NCI-H146 (cell line): ENCODE data around the gene MINDY4.

Experiments used
- DNase-seq: peaks from one replicate; lab custom pipeline; 2025; lab: John Stamatoyannopoulos, UW

Gene MINDY4

GRCh38 chr7:30916767-30917166, 145.6 kb downstream of the MINDY4 start:
- no peak for DNase-seq

- DNase-seq: no peak
Measured at GRCh38 chr7:30917216-30917893, 146.1 kb downstream of the MINDY4 start.

GRCh38 chr7:30918676-30919075, 147.5 kb downstream of the MINDY4 start:
- no peak for DNase-seq

GRCh38 chr7:30920021-30920583, 148.9 kb downstream of the MINDY4 start:
- DNase-seq: no peak

GRCh38 chr7:30920584-30921539, 149.6 kb downstream of the MINDY4 start:
- no peak for DNase-seq

GRCh38 chr7:30921540-30922401, 150.6 kb downstream of the MINDY4 start:
- DNase-seq: no peak

GRCh38 chr7:30922596-30922995, 151.4 kb downstream of the MINDY4 start:
- no peak for DNase-seq

- DNase-seq: no peak
Measured at GRCh38 chr7:30923009-30923773, 152.0 kb downstream of the MINDY4 start.

- no peak for DNase-seq
Measured at GRCh38 chr7:30923774-30924413, 152.7 kb downstream of the MINDY4 start.

GRCh38 chr7:30924624-30925023, 153.4 kb downstream of the MINDY4 start:
- no peak for DNase-seq

GRCh38 chr7:30925117-30925516, 153.9 kb downstream of the MINDY4 start:
- DNase-seq: no peak

- no peak for DNase-seq
Measured at GRCh38 chr7:30925913-30926312, 154.7 kb downstream of the MINDY4 start.

- no peak for DNase-seq
Measured at GRCh38 chr7:30926313-30926712, 155.1 kb downstream of the MINDY4 start.

GRCh38 chr7:30927040-30927439, 155.8 kb downstream of the MINDY4 start:
- no peak for DNase-seq

GRCh38 chr7:30927559-30927958, 156.3 kb downstream of the MINDY4 start:
- DNase-seq: no peak

- DNase-seq: no peak
Measured at GRCh38 chr7:30928254-30928872, 157.1 kb downstream of the MINDY4 start.

GRCh38 chr7:30929686-30930085, 158.5 kb downstream of the MINDY4 start:
- DNase-seq: no peak

- DNase-seq: no peak
Measured at GRCh38 chr7:30930621-30931020, 159.4 kb downstream of the MINDY4 start.

GRCh38 chr7:30931161-30931928, 160.1 kb downstream of the MINDY4 start:
- no peak for DNase-seq
